HCT116 (cell line): ENCODE results near the gene PI4KA. TPM values are rescaled to one million over a fixed set of nuclear protein-coding genes. Genes with fewer than 3 reads are reported as not detected.

Experiments used
- ATAC-seq: fragments of 200-7000 bp; cut with Tn5 transposase; 2 replicates; pipeline ENCODE4 v1.9.1; 2020; ENCODE audit warnings: mild to moderate bottlenecking, moderate library complexity
- BruUV-seq: library from RNA; stranded (reverse); fragments of 400-500 nt; replicated peaks from 2 replicates; lab custom pipeline; 2021; lab: Mats Ljungman, UMichigan
- CTCF ChIA-PET: fragments of 300-600 bp; sonication (Branson Sonifier 250); formaldehyde crosslinking; loops from one replicate; lab custom pipeline; 2021; ENCODE audit warnings: antibody characterized with exemption; lab: Charles Lee
- POLR2A ChIA-PET: fragments of 300-600, 350-600 bp; sonication (Branson Sonifier 250); formaldehyde crosslinking; loops from one replicate; lab custom pipeline; 2021; ENCODE audit warnings: antibody characterized with exemption; lab: Charles Lee
- RAD21 ChIA-PET, 2 experiments: fragments of 300-600 bp; sonication (Branson Sonifier 250); formaldehyde crosslinking; loops; one replicate each; lab custom pipeline; 2023; ENCODE audit warnings: low total read pairs in 2 of 2; ENCODE audit not compliant: uncharacterized antibody in 2 of 2, unreplicated experiment in 2 of 2, low non-redundant PET in 1 of 2; lab: Charles Lee
- DNase-seq: peaks from one replicate; pipeline ENCODE4 v3.0.0-alpha.2; 2010; ENCODE audit warnings: low read depth, low spot score
- H2AFZ ChIP-seq: fragments of 200-600 bp; shearing (Covaris generic), sonication (generic); 2 replicates; pipeline ENCODE4 v1.6.1; 2017; ENCODE audit warnings: low read depth, mixed run types, mixed read lengths, antibody characterized with exemption, low read length; ENCODE audit not compliant: poor library complexity, severe bottlenecking
- H3K27ac ChIP-seq: 2 replicates; pipeline ENCODE4 v1.5.1; 2012; ENCODE audit warnings: low read depth, low read length
- H3K27me3 ChIP-seq: fragments of 200-600 bp; sonication (generic); 2 replicates; pipeline ENCODE4 v1.6.1; 2016; ENCODE audit warnings: mixed run types, low read length, mixed read lengths; ENCODE audit not compliant: insufficient read depth
- H3K36me3 ChIP-seq, 2 experiments: fragments of 200-500 bp in 1 of 2; fragments of 200-600 bp in 1 of 2; sonication (Bioruptor generic) in 1 of 2; sonication (generic) in 1 of 2; 2 replicates each; pipeline versions ENCODE4 v1.5.1 to v1.6.1; 2014 to 2016; ENCODE audit warnings: low read length in 2 of 2, inconsistent platforms in 1 of 2, mixed read lengths in 1 of 2, mixed run types in 1 of 2; ENCODE audit not compliant: insufficient read depth in 2 of 2, control insufficient read depth in 1 of 2
- H3K4me1 ChIP-seq, 2 experiments: fragments of 200-600 bp in 1 of 2; sonication (generic) in 1 of 2; 2 replicates each; pipeline versions ENCODE4 v1.5.1 to v1.6.1; 2012 to 2017; ENCODE audit warnings: low read length in 2 of 2, inconsistent platforms in 1 of 2, mild to moderate bottlenecking in 1 of 2, mixed read lengths in 1 of 2, mixed run types in 1 of 2, moderate library complexity in 1 of 2; ENCODE audit not compliant: insufficient read depth in 2 of 2, control insufficient read depth in 1 of 2
- H3K4me2 ChIP-seq: fragments of 200-600 bp; sonication (generic); 2 replicates; pipeline ENCODE4 v1.6.1; 2017; ENCODE audit warnings: mixed run types, low read length, mixed read lengths
- H3K4me3 ChIP-seq, 2 experiments: fragments of 200-600 bp in 1 of 2; sonication (generic) in 1 of 2; replicated peaks in 1 of 2; 2 replicates each; pipeline ENCODE4 v1.5.1; 2011 to 2016; ENCODE audit warnings: low read length in 2 of 2, control low read depth in 1 of 2, low read depth in 1 of 2, mild to moderate bottlenecking in 1 of 2, mixed read lengths in 1 of 2, mixed run types in 1 of 2
- H3K79me2 ChIP-seq: fragments of 200-600 bp; sonication (generic); 2 replicates; pipeline ENCODE4 v1.6.1; 2017; ENCODE audit warnings: mild to moderate bottlenecking, mixed run types, low read length, moderate library complexity, mixed read lengths; ENCODE audit not compliant: insufficient read depth
- H3K9ac ChIP-seq: fragments of 200-600 bp; sonication (generic); 2 replicates; pipeline ENCODE4 v1.6.1; 2016; ENCODE audit warnings: low read length, mixed read lengths
- H3K9me2 ChIP-seq: fragments of 200-600 bp; sonication (generic), shearing (Covaris generic); 2 replicates; pipeline ENCODE4 v1.6.1; 2017; ENCODE audit warnings: mixed run types, mild to moderate bottlenecking, moderate library complexity; ENCODE audit not compliant: insufficient read depth
- H3K9me3 ChIP-seq, 2 experiments: fragments of 200-500 bp in 1 of 2; fragments of 200-600 bp in 1 of 2; sonication (Bioruptor generic) in 1 of 2; sonication (generic) in 1 of 2; 2 replicates each; pipeline ENCODE4 v1.6.1; 2014 to 2017; ENCODE audit warnings: low read length in 2 of 2, mixed read lengths in 2 of 2, inconsistent platforms in 1 of 2, low read depth in 1 of 2, mild to moderate bottlenecking in 1 of 2, mixed run types in 1 of 2, moderate library complexity in 1 of 2; ENCODE audit not compliant: control insufficient read depth in 1 of 2, insufficient read depth in 1 of 2
- H4K20me1 ChIP-seq: fragments of 200-600 bp; sonication (generic), shearing (Covaris generic); 2 replicates; pipeline ENCODE4 v1.6.1; 2017; ENCODE audit warnings: mixed run types, mild to moderate bottlenecking, moderate library complexity; ENCODE audit not compliant: insufficient read depth
- CEBPB ChIP-seq: IDR thresholded peaks from 2 replicates; pipeline ENCODE4 v1.6.1; 2012; ENCODE audit warnings: low read depth
- EGR1 ChIP-seq: IDR thresholded peaks from 2 replicates; pipeline ENCODE4 v1.6.1; 2012; ENCODE audit warnings: low read depth
- ELF1 ChIP-seq: IDR thresholded peaks from 2 replicates; pipeline ENCODE4 v1.6.1; 2012; ENCODE audit warnings: low read depth, borderline replicate concordance
- EZH2 ChIP-seq: fragments of 200-600 bp; sonication (generic); IDR thresholded peaks from 2 replicates; pipeline ENCODE4 v1.6.1; 2017; ENCODE audit warnings: antibody characterized with exemption, mixed run types
- POLR2A ChIP-seq: IDR thresholded peaks from 2 replicates; pipeline ENCODE4 v1.7.0; 2011; ENCODE audit warnings: borderline replicate concordance; ENCODE audit not compliant: insufficient read depth, insufficient read length; ENCODE audit errors: extremely low read depth
- RAD21 ChIP-seq: IDR thresholded peaks from 2 replicates; pipeline ENCODE4 v1.6.1; 2012; ENCODE audit warnings: low read depth, mild to moderate bottlenecking
- SIN3A ChIP-seq: IDR thresholded peaks from 2 replicates; pipeline ENCODE4 v1.6.1; 2012; ENCODE audit warnings: low read depth
- SP1 ChIP-seq: IDR thresholded peaks from 2 replicates; pipeline ENCODE4 v1.6.1; 2012; ENCODE audit warnings: low read depth
- TCF7L2 ChIP-seq: IDR thresholded peaks from 2 replicates; pipeline ENCODE4 v1.7.0; 2011; ENCODE audit warnings: borderline replicate concordance, inconsistent platforms; ENCODE audit not compliant: insufficient read depth, insufficient read length; ENCODE audit errors: extremely low read depth
- YY1 ChIP-seq: IDR thresholded peaks from 2 replicates; pipeline ENCODE4 v1.6.1; 2011; ENCODE audit warnings: low read length, low read depth, moderate library complexity, mild to moderate bottlenecking; ENCODE audit not compliant: insufficient replicate concordance; ENCODE audit errors: extremely low read depth
- intact Hi-C: fragments of 100-400 bp; cut with micrococcal nuclease; formaldehyde crosslinking; loops from 2 replicates; pipeline ENCODE4 v1.10.0; 2022
- total RNA-seq: library from RNA; stranded (reverse); gene quantifications from one replicate; pipeline ENCODE4 v1.2.1, GENCODE V29; 2021; ENCODE audit not compliant: unreplicated experiment
- TF ChIP-seq, protein P1 (sequence below): IDR thresholded peaks from 2 replicates; pipeline ENCODE4 v1.6.1; 2012
- TF ChIP-seq, protein P2 (sequence below): IDR thresholded peaks from 2 replicates; pipeline ENCODE4 v1.6.1; 2012; ENCODE audit warnings: low read depth
- TF ChIP-seq, protein P3 (sequence below): IDR thresholded peaks from 2 replicates; pipeline ENCODE4 v1.6.1; 2011; ENCODE audit warnings: mild to moderate bottlenecking, low read length, moderate library complexity; ENCODE audit not compliant: insufficient replicate concordance; ENCODE audit errors: extremely low read depth
- TF ChIP-seq, protein P4 (sequence below), 3 experiments: fragments of 200-600 bp in 1 of 3; sonication (generic) in 1 of 3; IDR thresholded peaks in 2 of 3; conservative IDR thresholded peaks in 1 of 3; 2 replicates each; pipeline ENCODE4 v1.5.1; 2012 to 2017; ENCODE audit warnings: low read depth in 2 of 3, low read length in 2 of 3, antibody characterized with exemption in 1 of 3, borderline replicate concordance in 1 of 3, control low read depth in 1 of 3, mild to moderate bottlenecking in 1 of 3, mixed read lengths in 1 of 3, mixed run types in 1 of 3, moderate library complexity in 1 of 3; ENCODE audit not compliant: insufficient read depth in 1 of 3
- TF ChIP-seq, protein P5 (sequence below): IDR thresholded peaks from 2 replicates; pipeline ENCODE4 v1.6.1; 2012

PI4KA gene
- total RNA-seq, 1 experiment from 2014 or later: 59.6 TPM

DNA sequence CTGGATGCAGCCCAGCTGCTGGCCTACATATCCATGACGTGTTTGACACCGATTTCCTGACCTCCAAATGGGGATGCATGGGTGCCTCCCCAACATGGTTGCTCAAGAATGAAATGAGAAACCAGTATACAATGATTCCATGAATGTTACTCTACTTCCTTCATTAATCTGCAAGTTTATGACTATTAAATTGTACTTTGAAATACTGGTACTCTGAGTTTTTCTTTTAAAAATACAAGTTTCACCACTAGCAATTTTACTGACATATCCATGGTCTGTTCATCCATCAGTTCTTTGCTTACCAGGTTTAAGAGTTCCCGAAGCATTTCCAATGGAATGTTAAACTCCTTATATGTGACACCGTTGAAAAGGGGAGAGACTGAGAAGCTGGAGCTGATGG is 45.6 kb downstream of the PI4KA start:
- Histone ChIP-seq H3K79me2 (no peaks in the 10 kb centered on the region), H3K27me3 (no peaks in the 10 kb centered on the region), H2AFZ (no peak overlapping the region), H4K20me1 (no peaks in the 10 kb centered on the region), H3K4me1 (no peaks in the 10 kb centered on the region), H3K9me2 (no peaks in the 10 kb centered on the region), H3K4me3 (no peak overlapping the region), H3K4me2 (no peak overlapping the region), H3K36me3 (peaks cover 3 to 6% of the 10 kb centered on the region in 2 experiments; a peak in 2 of 4 replicates), H3K27ac (no peak overlapping the region), H3K9me3 (no peaks in the 10 kb centered on the region), H3K9ac (no peak overlapping the region)
- TF ChIP-seq, protein P1, sequence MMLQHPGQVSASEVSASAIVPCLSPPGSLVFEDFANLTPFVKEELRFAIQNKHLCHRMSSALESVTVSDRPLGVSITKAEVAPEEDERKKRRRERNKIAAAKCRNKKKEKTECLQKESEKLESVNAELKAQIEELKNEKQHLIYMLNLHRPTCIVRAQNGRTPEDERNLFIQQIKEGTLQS: no peak
- no peak for TF ChIP-seq EGR1
- no peak for TF ChIP-seq YY1
- no peak for TF ChIP-seq SP1
- TF ChIP-seq, protein P2, sequence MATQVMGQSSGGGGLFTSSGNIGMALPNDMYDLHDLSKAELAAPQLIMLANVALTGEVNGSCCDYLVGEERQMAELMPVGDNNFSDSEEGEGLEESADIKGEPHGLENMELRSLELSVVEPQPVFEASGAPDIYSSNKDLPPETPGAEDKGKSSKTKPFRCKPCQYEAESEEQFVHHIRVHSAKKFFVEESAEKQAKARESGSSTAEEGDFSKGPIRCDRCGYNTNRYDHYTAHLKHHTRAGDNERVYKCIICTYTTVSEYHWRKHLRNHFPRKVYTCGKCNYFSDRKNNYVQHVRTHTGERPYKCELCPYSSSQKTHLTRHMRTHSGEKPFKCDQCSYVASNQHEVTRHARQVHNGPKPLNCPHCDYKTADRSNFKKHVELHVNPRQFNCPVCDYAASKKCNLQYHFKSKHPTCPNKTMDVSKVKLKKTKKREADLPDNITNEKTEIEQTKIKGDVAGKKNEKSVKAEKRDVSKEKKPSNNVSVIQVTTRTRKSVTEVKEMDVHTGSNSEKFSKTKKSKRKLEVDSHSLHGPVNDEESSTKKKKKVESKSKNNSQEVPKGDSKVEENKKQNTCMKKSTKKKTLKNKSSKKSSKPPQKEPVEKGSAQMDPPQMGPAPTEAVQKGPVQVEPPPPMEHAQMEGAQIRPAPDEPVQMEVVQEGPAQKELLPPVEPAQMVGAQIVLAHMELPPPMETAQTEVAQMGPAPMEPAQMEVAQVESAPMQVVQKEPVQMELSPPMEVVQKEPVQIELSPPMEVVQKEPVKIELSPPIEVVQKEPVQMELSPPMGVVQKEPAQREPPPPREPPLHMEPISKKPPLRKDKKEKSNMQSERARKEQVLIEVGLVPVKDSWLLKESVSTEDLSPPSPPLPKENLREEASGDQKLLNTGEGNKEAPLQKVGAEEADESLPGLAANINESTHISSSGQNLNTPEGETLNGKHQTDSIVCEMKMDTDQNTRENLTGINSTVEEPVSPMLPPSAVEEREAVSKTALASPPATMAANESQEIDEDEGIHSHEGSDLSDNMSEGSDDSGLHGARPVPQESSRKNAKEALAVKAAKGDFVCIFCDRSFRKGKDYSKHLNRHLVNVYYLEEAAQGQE: no peak
- no peak for TF ChIP-seq TCF7L2
- TF ChIP-seq, protein P3, sequence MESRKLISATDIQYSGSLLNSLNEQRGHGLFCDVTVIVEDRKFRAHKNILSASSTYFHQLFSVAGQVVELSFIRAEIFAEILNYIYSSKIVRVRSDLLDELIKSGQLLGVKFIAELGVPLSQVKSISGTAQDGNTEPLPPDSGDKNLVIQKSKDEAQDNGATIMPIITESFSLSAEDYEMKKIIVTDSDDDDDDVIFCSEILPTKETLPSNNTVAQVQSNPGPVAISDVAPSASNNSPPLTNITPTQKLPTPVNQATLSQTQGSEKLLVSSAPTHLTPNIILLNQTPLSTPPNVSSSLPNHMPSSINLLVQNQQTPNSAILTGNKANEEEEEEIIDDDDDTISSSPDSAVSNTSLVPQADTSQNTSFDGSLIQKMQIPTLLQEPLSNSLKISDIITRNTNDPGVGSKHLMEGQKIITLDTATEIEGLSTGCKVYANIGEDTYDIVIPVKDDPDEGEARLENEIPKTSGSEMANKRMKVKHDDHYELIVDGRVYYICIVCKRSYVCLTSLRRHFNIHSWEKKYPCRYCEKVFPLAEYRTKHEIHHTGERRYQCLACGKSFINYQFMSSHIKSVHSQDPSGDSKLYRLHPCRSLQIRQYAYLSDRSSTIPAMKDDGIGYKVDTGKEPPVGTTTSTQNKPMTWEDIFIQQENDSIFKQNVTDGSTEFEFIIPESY: no peak
- no peak for TF ChIP-seq SIN3A
- no peak for TF ChIP-seq POLR2A
- no peak for TF ChIP-seq ELF1
- TF ChIP-seq, protein P4, sequence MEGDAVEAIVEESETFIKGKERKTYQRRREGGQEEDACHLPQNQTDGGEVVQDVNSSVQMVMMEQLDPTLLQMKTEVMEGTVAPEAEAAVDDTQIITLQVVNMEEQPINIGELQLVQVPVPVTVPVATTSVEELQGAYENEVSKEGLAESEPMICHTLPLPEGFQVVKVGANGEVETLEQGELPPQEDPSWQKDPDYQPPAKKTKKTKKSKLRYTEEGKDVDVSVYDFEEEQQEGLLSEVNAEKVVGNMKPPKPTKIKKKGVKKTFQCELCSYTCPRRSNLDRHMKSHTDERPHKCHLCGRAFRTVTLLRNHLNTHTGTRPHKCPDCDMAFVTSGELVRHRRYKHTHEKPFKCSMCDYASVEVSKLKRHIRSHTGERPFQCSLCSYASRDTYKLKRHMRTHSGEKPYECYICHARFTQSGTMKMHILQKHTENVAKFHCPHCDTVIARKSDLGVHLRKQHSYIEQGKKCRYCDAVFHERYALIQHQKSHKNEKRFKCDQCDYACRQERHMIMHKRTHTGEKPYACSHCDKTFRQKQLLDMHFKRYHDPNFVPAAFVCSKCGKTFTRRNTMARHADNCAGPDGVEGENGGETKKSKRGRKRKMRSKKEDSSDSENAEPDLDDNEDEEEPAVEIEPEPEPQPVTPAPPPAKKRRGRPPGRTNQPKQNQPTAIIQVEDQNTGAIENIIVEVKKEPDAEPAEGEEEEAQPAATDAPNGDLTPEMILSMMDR (IDR thresholded peaks at IDR 0.05 in 2 of 3, conservative IDR thresholded peaks at IDR 0.05 in 1 of 3; ENCODE audit: borderline replicate concordance in 1 of 3, insufficient read depth in 1 of 3, low read depth in 2 of 3, low read length in 2 of 3): no peak
- TF ChIP-seq, protein P5, sequence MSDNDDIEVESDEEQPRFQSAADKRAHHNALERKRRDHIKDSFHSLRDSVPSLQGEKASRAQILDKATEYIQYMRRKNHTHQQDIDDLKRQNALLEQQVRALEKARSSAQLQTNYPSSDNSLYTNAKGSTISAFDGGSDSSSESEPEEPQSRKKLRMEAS: no peak
- no peak for TF ChIP-seq CEBPB
- TF ChIP-seq RAD21: no peak
- no peak for TF ChIP-seq EZH2
- ChIA-PET CTCF (no interaction called here), POLR2A (no interaction called here), RAD21 (no interaction called here)
- DNase-seq (no peak), ATAC-seq (no peak)
- no TSS peak for BruUV-seq
- intact Hi-C loops: no loop called here
